ENCODE data around the gene TNFRSF13B.

Gene TNFRSF13B

GRCh38 chr17:16936536-16937310 is 35.2 kb downstream of the TNFRSF13B start:
- no peak for DNase-seq

- no peak for DNase-seq
These were observed 36.1 kb downstream of the TNFRSF13B start for GRCh38 chr17:16935786-16936185.

GRCh38 chr17:16935241-16935663 is 36.7 kb downstream of the TNFRSF13B start:
- DNase-seq, result no peak

GRCh38 chr17:16934836-16935235 is 37.1 kb downstream of the TNFRSF13B start:
- DNase-seq, result no peak

GRCh38 chr17:16934133-16934795 is 37.7 kb downstream of the TNFRSF13B start:
- DNase-seq, result no peak

GRCh38 chr17:16933317-16934132 is 38.4 kb downstream of the TNFRSF13B start:
- DNase-seq, result no peak

GRCh38 chr17:16932611-16933010 is 39.3 kb downstream of the TNFRSF13B start:
- no peak for DNase-seq

- DNase-seq, result no peak
These were observed 39.8 kb downstream of the TNFRSF13B start for GRCh38 chr17:16932156-16932555.

GRCh38 chr17:16931318-16932060 is 40.4 kb downstream of the TNFRSF13B start:
- no peak for DNase-seq

- DNase-seq, result no peak
These were observed 41.2 kb downstream of the TNFRSF13B start for GRCh38 chr17:16930571-16931317.

- no peak for DNase-seq
These were observed 42.0 kb downstream of the TNFRSF13B start for GRCh38 chr17:16929757-16930520.

- no peak for DNase-seq
These were observed 42.8 kb downstream of the TNFRSF13B start for GRCh38 chr17:16929035-16929680.

- no peak for DNase-seq
These were observed 43.4 kb downstream of the TNFRSF13B start for GRCh38 chr17:16928406-16929034.

- no peak for DNase-seq
These were observed 44.1 kb downstream of the TNFRSF13B start for GRCh38 chr17:16927641-16928321.

GRCh38 chr17:16926571-16927451 is 45.1 kb downstream of the TNFRSF13B start:
- no peak for DNase-seq

GRCh38 chr17:16926061-16926511 is 45.8 kb downstream of the TNFRSF13B start:
- DNase-seq, result no peak

GRCh38 chr17:16925461-16926060 is 46.4 kb downstream of the TNFRSF13B start:
- DNase-seq, result no peak
